ENCODE data around the gene CDNF.

GRCh38 chr10:14876764-14877163, 38.9 kb upstream of the CDNF start:
- TF ChIP-seq CTCF (conservative IDR thresholded peaks at IDR 0.05; ENCODE audit: low read depth, low read length) = no peak
- TF ChIP-seq EZH2 (IDR thresholded peaks at IDR 0.05; ENCODE audit: borderline replicate concordance, low read depth, low read length, poor library complexity, severe bottlenecking) = no peak

All from A673 (cell line).